Hepatocyte (in vitro differentiated cells): ENCODE results near the gene SGPL1.

Experiments
- EZH2phosphoT487 ChIP-seq: fragments of 200-600 bp; sonication (generic); IDR thresholded peaks from one replicate; pipeline ENCODE4 v1.6.1; 2018; ENCODE audit warnings: antibody characterized with exemption, mild to moderate bottlenecking, low read depth, moderate library complexity; ENCODE audit not compliant: unreplicated experiment, severe bottlenecking
- TF ChIP-seq, protein P1 (sequence below): fragments of 200-600 bp; sonication (generic); IDR thresholded peaks from 2 replicates; pipeline ENCODE4 v1.5.1; 2016; ENCODE audit warnings: antibody characterized with exemption, mild to moderate bottlenecking; ENCODE audit not compliant: poor library complexity

DNA sequence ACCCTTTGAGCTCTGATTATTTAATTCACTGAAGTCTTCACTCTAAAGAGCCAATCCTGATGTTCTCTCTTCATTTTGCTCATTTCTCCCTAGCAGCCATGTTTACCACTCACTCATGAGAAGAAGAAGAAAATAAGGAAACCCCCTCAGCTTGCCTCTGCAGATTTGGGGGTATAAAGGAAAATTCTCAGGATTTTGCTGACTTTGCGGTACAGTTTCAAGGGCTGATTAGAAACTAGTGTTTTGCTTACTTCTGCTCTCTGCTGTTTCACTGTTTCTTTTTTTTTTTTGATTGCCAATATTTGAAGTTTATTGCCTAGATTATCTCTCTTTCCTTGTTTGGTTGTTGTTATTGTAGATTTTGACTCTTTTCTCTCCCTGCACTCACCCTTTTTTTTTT lies 49.2 kb downstream of the SGPL1 start:
- TF ChIP-seq, protein P1, sequence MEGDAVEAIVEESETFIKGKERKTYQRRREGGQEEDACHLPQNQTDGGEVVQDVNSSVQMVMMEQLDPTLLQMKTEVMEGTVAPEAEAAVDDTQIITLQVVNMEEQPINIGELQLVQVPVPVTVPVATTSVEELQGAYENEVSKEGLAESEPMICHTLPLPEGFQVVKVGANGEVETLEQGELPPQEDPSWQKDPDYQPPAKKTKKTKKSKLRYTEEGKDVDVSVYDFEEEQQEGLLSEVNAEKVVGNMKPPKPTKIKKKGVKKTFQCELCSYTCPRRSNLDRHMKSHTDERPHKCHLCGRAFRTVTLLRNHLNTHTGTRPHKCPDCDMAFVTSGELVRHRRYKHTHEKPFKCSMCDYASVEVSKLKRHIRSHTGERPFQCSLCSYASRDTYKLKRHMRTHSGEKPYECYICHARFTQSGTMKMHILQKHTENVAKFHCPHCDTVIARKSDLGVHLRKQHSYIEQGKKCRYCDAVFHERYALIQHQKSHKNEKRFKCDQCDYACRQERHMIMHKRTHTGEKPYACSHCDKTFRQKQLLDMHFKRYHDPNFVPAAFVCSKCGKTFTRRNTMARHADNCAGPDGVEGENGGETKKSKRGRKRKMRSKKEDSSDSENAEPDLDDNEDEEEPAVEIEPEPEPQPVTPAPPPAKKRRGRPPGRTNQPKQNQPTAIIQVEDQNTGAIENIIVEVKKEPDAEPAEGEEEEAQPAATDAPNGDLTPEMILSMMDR = no peak
- no peak for TF ChIP-seq EZH2phosphoT487
